HG02970 (cell line): ENCODE measurements around the gene KANSL2.
A peak's percentile ranks its signal among the peaks of the same experiment; 100 is the strongest.
"Not testable (repeated sequence)": the region's sequence is repeated elsewhere in the genome, so short reads cannot be mapped to it uniquely, and the experiment has no call there.

ENCODE experiments used
- ATAC-seq: cut with Tn5 transposase; IDR thresholded peaks from one replicate; pipeline ENCODE4 v1.9.1; 2021; ENCODE audit warnings: mild to moderate bottlenecking, moderate library complexity, moderate number of reproducible peaks; ENCODE audit not compliant: unreplicated experiment, low FRiP score

The KANSL2 gene, protein sequence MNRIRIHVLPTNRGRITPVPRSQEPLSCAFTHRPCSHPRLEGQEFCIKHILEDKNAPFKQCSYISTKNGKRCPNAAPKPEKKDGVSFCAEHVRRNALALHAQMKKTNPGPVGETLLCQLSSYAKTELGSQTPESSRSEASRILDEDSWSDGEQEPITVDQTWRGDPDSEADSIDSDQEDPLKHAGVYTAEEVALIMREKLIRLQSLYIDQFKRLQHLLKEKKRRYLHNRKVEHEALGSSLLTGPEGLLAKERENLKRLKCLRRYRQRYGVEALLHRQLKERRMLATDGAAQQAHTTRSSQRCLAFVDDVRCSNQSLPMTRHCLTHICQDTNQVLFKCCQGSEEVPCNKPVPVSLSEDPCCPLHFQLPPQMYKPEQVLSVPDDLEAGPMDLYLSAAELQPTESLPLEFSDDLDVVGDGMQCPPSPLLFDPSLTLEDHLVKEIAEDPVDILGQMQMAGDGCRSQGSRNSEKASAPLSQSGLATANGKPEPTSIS

DNA sequence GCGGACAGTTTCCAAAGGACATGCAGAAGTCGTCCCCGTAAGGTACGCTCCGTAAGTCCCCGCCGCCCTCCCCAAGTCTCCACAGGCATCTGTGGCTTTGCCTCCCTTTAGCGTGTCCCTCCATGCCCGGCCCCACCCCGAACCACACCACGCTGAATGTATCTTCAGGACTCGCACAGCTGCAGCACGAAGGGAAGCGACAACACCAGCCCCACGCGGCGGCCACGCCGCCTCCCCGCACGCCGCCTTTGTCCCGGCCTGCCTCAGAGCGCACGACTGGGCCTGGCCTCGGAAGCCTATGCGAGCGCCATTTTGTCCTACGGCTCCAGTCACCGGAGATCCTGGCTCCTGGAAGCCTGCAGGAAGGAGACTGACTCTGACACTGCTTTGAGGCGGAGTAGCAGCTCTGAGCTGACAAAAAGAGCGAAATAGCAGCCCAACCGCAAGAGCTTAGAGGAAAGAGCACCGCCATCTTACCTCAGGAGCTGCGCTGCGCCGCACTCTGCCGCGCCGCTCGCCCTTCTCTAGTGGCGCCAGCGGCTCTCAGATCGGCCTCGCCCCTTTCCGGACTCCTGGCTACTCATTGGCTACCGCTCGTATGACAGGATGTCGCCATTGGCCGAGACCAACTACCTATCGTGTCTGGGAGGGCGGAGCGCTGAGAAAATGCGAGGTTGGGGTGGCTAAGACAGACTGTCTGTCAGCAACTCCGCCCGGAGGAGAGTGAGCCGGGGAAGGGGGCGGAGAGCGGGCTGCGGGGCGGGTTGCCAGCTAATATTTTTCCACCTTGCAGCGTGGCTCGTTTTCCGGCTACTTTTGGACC is at the start of gene KANSL2:
Gene KANSL2, minus strand, starts transcription at position 529 of the 823 bp plus-strand sequence. CDS start 606 bp downstream, outside the sequence.
- ATAC-seq = peak; percentile 96

DNA sequence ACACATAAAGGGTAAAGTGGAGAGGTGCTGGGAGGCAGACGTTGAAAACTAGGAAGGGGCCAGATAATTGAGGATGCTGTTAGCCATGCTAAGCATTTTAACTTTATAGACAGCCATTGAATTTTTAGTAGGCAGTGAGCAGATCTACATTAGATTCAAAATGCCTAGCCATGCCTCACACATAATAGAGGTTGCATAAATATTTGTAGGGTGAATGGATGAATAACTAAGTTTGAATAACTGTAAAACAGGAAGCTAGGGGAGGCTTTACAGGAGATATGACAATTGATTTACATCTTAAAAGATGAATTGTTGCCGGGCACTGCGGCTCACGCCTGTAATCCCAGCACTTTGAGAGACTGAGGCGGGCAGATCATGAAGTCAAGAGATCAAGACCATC is 46.8 kb upstream of the KANSL2 start:
- no peak for ATAC-seq

GRCh38 chr12:48720737-48721136 is 38.7 kb upstream of the KANSL2 start:
- ATAC-seq = not testable (repeated sequence)

DNA sequence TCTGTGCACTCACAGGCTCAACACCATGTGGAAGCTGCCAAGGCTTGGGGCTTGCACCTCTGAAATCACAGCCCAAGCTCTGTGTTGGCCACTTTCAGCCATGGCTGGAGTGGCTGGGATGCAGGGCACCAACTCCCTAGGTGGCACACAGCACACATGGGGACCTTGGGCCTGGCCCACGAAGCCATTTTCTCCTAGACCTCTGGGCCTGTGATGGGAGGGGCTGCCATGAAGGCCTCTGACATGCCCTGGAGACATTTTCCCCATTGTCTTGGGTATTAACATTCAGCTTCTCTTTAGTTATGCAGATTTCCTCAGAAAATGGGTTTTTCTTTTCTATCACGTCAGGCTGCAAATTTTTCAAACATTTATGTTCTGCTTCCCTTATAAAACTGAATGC is 38.1 kb upstream of the KANSL2 start:
- not testable (repeated sequence) for ATAC-seq

GRCh38 chr12:48719002-48719401 is 37.0 kb upstream of the KANSL2 start:
- ATAC-seq = not testable (repeated sequence)

DNA sequence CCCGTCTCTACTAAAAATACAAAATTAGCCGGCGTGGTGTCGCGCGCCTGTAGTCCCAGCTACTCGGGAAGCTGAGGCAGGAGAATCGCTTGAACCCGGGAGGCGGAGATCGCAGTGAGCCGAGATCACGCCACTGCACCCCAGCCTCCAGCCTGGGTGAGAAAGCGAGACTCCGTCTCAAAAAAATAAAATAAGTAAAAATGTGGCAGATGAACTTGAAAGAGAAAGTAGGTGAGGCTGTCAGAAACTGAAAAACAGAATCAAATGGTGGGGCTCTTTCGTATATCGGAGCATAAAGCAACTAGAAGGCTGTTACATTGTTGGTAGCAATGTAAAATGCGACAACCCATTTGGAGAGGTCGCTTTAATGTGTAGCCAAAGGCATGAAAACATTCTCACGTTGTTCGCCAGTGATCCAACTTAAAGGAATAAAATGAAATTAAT is 35.2 kb upstream of the KANSL2 start:
- ATAC-seq = no peak

DNA sequence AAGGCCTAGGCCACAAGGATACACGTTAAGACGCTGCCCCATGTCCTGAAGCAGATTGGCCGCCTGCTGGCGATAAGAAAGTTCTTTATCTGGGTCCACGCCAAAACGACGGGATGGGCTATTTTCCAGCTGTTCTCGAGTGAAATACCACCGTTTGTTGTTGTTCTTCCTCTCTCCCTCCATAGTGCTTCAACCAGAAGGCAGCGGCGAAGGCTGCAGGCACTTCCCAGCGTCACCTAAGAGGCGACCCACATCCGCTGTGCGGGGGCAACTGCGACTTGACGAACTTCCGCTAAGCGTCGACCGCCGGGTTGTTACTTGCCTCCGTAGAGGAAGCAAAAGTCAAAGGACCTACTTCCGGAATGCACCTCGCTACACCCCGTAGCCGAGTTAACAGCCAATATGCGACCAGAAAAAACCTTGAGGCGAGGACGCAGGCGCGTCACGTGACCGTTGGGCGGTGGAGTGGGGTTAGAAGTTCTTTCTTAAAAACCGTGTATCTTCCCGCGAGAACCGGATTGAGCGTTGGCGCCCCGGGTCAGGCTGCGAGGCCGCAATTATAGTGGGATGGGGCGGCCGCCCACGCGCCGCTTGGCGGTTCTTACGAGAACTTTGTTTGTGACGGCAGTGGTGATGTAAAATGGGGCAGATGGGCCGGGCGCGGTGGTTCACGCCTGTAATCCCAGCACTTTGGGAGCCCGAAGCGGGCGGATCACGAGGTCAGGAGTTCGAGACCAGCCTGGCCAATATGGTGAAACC is 34.6 kb upstream of the KANSL2 start, which contains the start of gene CCNT1:
Gene CCNT1, minus strand, starts transcription at position 215 of the 759 bp plus-strand sequence. Its CDS starts 32 bp downstream, at position 183.
- peak; percentile 95 for ATAC-seq

GRCh38 chr12:48716168-48716492 is 34.1 kb upstream of the KANSL2 start:
- ATAC-seq = no peak

DNA sequence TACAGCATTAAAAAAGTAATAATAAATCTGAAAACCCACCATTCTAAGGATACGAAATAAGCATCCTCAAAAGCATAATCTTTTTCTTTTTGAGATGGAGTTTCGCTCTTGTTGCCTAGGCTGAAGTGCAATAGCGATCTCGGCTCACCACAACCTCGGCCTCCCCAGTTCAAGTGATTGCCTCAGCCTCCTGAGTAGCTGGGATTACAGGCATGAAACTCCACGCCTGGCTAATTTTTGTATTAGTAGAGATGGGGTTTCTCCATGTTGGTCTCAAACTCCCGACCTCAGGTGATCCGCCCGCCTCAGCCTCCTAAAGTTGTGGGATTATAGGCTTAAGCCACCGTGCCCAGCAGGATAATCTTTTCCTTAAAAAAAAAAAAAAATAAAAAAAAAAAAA is 30.2 kb upstream of the KANSL2 start:
- ATAC-seq = no peak

- not testable (repeated sequence) for ATAC-seq
These were observed 16.8 kb upstream of the KANSL2 start for GRCh38 chr12:48698822-48699221.

DNA sequence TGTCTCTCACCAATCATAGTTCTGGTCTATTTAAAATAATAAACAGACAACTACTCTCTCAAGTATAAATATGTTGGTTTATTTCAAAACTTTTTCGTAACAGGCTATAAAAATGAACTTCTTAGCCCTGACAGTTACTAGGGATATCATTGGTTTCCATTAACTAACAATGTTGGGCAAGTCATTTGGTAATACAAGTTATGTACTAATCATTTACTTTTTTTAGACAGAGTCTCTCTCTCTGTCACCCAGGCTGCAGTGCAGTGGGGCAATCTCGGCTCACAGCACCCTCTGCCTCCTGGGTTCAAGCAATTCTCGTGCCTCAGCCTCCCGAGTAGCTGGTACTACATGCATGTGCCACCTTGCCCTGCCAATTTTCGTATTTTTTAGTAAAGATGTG is 14.6 kb upstream of the KANSL2 start:
- no peak for ATAC-seq

GRCh38 chr12:48695859-48696258 is 13.8 kb upstream of the KANSL2 start:
- no peak for ATAC-seq

GRCh38 chr12:48694038-48694437 is 12.0 kb upstream of the KANSL2 start:
- ATAC-seq = no peak

GRCh38 chr12:48693572-48693971 is 11.5 kb upstream of the KANSL2 start:
- no peak for ATAC-seq

- ATAC-seq = no peak
These were observed 9.9 kb upstream of the KANSL2 start for GRCh38 chr12:48691826-48692487.

DNA sequence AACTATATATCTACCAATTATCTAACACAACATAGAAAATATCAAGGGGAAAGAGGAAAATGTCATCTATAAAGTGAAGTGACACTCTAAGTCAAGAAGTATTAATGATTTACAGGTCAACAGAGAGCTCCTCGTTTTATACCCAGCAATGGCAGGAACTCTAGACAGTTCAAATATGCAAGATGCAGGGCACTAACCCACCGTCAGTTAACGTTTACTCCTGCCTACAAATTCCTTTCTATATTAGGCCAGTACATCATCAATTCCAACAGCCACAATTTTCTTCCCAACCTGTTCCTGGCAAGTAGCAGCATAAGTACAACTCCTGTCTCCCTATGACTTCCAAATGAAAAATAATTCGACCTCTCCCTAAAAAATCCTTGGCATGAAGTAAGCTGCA is 9.0 kb upstream of the KANSL2 start:
- no peak for ATAC-seq

GRCh38 chr12:48690436-48690835 is 8.4 kb upstream of the KANSL2 start:
- no peak for ATAC-seq

DNA sequence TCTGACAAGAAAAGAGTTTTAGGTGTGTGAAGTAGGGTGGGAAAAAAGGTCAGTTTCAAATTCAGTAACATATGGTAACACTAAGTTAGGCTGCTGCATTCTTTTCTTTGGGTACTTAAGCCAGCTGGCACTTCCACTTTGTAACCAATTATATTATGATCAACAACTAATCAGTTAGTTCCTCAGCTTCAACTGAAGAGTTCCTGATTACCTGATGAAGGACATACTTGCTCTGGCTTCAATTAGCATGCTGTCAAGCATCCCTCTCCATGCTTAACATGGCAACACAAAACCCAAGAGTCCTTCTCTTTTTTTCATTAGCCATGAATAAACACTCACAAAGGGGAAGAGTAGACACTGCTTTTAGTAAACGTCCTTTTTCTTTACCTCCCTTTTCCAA is 6.8 kb upstream of the KANSL2 start:
- no peak for ATAC-seq

- no peak for ATAC-seq
These were observed 5.6 kb upstream of the KANSL2 start for GRCh38 chr12:48687592-48687991.
